Stimulated activated CD8-positive, alpha-beta memory T cell treated with anti-CD3 and anti-CD28 coated beads, Interleukin-15, amount 100 ng/mL, for 24 hours (primary cell): Measurements from ENCODE around the gene MAD1L1.

Experiments
- DNase-seq: peaks from one replicate; pipeline ENCODE4 v3.0.0-alpha.2; 2020; ENCODE audit warnings: low read depth

The MAD1L1 gene

GRCh38 chr7:2103071-2103898, 129.5 kb downstream of the MAD1L1 start:
- no peak for DNase-seq

GRCh38 chr7:2102375-2102723, 130.4 kb downstream of the MAD1L1 start:
- DNase-seq, result no peak

GRCh38 chr7:2101630-2102374, 130.9 kb downstream of the MAD1L1 start:
- DNase-seq, result no peak

GRCh38 chr7:2100278-2101208, 132.2 kb downstream of the MAD1L1 start:
- DNase-seq, result no peak

- no peak for DNase-seq
Measured at GRCh38 chr7:2099048-2099957, 133.4 kb downstream of the MAD1L1 start.

- DNase-seq, result no peak
Measured at GRCh38 chr7:2098496-2098895, 134.2 kb downstream of the MAD1L1 start.

GRCh38 chr7:2098056-2098455, 134.7 kb downstream of the MAD1L1 start:
- no peak for DNase-seq

GRCh38 chr7:2097492-2097891, 135.3 kb downstream of the MAD1L1 start:
- no peak for DNase-seq

GRCh38 chr7:2096692-2097387, 135.9 kb downstream of the MAD1L1 start:
- no peak for DNase-seq

GRCh38 chr7:2095436-2095835, 137.3 kb downstream of the MAD1L1 start:
- DNase-seq, result no peak

- DNase-seq, result no peak
Measured at GRCh38 chr7:2094454-2095045, 138.2 kb downstream of the MAD1L1 start.

- no peak for DNase-seq
Measured at GRCh38 chr7:2093843-2094220, 138.9 kb downstream of the MAD1L1 start.

- DNase-seq, result no peak
Measured at GRCh38 chr7:2093215-2093842, 139.4 kb downstream of the MAD1L1 start.

- DNase-seq, result no peak
Measured at GRCh38 chr7:2092279-2092678, 140.5 kb downstream of the MAD1L1 start.

- no peak for DNase-seq
Measured at GRCh38 chr7:2090526-2091520, 141.9 kb downstream of the MAD1L1 start.

GRCh38 chr7:2088801-2089200, 143.9 kb downstream of the MAD1L1 start:
- no peak for DNase-seq

- no peak for DNase-seq
Measured at GRCh38 chr7:2087744-2088143, 145.0 kb downstream of the MAD1L1 start.

GRCh38 chr7:2086229-2086628, 146.5 kb downstream of the MAD1L1 start:
- DNase-seq, result no peak

GRCh38 chr7:2085804-2086203, 146.9 kb downstream of the MAD1L1 start:
- DNase-seq, result no peak
